ENCODE results near the gene GALNT18.

DNA sequence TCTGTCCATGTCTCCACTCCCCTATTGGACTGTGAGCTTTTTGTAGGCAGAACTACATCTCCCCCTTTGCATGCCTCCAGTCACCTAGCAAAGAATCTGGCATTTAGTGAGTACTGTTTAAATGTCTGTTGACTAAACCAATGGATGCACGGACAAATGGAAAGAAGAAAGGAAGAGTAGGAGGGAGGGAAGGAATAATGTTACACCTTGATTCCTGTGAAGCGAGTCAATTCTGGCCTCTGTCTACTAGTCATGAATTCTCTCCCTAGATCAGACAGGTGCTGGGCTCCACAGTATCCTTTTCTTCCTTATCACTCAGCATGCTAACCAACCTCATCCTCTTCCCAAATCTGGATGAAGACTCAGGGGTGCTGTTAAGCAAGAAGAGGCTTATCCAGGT, 33.6 kb downstream of the GALNT18 start:
- TF ChIP-seq SP2 (tag by site-specific recombination; IDR thresholded peaks at IDR 0.05) (no peak), ZNF707 (tag by site-specific recombination; IDR thresholded peaks at IDR 0.05) (no peak), ZNF645 (tag by site-specific recombination; IDR thresholded peaks at IDR 0.05) (no peak)
